ENCODE results near the gene RAI14.
"Not testable (repeated sequence)": the region's sequence is repeated elsewhere in the genome, so short reads cannot be mapped to it uniquely, and the experiment has no call there.

The RAI14 gene

DNA sequence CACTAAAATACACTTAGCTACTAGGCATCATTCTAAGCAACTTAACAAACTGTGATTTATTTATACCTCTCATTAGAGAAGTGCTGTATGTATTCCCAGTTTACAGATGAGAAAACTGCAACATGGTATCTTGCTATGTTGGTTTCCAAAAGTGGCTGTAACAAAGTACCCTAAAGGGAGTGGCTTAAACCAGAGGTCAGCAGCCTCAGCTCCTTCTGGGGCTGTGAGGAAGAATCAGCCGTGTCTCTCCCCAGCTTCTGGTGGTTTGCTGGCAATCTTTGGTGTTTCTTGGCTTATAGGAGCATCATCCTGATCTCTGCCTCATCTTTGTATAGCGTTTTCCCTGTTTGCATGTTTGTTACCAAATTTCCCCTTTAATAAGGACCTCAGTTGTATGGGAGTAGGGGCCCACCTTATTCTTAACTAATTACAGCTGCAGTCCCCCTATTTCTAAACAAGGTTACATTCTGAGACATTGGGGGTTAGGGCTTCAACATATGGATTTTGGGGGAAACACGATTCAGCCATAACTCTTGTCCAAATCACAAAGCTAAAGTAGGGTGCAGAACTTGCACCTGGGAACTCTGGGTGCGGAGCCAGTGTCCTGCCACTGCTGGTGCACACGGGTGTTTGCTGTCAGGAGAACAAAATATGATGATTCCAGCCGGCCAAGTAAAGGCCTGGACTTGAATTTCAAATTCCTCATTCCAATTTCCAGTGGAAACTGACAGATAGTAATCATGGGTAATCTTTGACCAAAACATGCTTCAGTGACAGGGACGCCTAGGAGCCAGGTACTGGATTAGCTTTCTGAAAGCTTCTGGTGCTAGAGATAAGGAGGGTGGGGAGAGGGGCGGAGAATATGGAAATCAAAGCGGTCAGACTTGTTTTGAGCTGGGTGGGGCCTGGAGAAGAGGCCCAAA lies 43.3 kb downstream of the RAI14 start:
- no peak for DNase-seq (ENCODE audit: low spot score)

DNA sequence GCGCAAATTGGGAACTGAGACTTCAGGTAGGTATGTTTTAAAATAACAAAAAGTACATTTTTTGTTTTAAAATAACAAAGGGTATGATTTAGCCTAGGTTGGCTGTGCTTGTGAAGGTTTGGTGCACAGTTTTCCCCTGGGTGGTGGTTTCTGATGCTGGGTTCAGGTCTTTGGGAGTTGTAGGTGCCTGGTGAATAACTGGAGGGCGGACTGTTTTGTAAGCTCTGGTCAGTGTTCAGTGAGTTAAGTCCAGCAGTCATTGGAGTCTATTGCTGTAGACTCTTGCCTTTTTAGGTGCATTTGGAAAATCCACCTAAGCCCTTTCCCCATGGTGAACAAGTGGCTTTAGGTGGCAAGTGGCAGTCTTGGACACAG lies 43.9 kb downstream of the RAI14 start:
- no peak for DNase-seq (ENCODE audit: low spot score)

DNA sequence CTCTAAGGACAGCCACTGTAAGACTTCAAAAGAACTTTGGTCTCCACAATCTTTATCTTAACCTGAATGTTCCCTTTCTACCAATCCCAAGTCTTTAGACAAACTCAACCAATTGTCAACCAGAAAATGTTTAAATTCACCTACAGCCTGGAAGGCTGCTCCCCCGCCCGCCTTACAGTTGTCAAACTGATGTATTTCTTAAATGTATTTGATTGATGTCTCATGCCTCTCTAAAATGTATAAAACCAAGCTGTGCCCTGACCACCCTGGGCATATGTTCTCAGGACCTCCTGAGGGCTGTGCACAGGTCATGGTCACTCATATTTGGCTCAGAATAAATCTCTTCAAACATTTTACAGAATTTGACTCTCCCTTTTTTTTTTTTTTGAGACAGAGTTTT lies 45.3 kb downstream of the RAI14 start:
- not testable (repeated sequence) for DNase-seq (ENCODE audit: low spot score)

DNA sequence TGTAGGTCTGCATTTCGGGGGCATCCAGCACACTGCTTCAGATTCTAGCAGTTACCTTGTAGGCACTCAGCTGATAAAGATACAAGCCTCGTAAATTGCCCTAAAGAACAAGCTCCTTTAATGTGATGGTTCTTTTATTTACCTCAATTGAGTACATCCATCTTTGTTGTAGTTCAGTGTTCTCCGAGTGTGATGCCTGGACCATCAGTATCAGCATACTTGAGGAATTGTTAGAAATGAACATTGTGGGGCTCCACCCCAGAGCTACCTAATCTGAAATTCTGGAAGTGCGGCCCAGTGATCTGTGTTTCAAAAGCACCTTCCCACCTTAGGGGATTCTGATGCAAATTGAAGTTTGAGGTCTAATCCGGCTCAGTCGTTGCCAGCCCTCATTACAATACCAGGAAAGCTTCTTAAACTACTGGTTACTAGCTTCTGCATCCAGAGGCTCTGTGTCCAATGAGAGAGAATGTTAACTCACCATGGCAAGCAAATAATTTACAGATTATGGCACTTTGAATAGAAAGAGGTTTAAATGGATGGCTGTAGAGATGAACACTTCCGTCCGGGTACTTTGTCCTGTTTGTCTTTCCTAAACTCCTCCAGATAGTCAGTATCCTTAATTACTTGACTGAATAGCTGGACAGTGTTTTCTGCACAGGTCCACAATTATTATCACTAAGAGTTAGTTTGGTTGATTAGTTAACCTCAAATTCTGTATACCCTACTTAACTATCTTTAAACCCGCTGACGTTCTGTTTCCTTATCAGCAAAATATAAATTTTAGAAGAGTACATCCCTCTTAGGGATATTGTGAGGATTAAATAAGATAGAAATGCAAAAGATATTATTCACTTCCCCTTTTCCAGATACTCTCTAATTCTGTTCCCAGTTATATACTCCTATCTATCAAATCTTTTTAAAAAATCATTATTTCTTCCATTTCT lies 47.9 kb downstream of the RAI14 start:
- no peak for DNase-seq (ENCODE audit: low spot score)

DNA sequence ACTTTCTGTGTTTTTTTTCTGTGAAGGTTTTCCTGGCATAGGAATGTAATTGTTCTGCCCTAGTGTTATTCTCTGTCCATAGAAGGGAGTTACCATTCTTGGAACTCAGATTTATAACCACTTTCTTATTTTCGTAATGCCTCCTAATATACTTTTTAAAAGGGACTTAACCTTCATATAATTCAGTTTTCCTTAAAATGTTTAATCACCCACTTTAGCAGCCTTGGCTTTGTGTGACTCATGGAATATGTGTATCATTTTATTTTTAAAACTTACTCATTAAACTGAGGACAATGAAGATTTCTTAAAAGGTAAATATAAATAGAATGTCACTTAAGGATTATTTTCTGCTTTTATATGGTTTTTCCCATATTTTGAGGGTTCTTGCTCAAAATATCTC lies 50.0 kb downstream of the RAI14 start:
- DNase-seq (ENCODE audit: low spot score), result no peak

DNA sequence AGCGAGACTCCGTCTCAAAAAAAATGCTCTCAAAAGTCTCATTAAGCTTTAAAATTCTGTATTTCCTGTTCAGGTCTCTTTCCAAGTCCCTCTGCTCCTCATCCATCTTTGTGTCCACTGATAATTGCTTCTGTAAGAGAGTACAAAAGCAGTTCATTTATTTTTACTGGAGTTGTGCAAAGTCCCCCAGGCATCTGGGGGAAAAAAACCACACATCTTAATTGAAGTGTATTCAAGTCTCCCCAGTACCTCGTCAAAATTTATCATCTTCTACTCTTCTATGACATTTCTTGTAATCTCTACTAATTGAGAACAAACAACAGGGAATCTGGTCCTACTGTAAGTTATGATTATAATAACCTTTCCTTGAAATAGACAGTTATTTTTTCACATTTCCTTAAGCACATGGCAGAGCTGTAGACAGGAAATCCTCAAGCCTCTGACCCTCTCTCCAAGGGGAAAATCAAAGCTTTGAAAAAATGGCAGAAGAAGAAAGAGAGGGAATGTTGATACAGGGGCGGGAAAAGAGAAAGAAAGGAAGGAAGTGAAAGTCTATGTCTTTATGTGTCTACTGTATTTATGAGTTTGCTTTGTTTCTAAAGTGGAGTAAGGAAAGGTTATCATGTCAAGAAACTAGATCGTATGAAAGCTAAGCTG lies 51.5 kb downstream of the RAI14 start:
- no peak for DNase-seq (ENCODE audit: low spot score)

DNA sequence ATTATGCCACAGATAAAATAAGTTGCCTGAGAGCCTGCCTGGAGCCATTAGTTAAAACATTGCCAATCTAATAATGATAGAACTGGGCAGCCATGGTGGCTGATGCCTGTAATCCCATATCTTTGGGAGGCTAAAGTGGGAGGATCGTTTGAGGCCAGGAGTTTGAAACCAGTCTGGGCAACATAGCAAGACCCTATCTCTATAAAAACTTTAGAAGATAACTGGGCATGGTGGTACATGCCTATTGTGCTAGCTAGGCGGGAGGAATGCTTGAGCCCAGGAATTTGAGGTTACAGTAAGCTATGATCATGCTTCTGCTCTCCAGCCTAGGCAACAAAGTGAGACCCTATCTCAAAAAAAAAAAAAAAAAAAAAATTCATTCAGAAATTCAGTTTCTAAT lies 52.6 kb downstream of the RAI14 start:
- no peak for DNase-seq (ENCODE audit: low spot score)

DNA sequence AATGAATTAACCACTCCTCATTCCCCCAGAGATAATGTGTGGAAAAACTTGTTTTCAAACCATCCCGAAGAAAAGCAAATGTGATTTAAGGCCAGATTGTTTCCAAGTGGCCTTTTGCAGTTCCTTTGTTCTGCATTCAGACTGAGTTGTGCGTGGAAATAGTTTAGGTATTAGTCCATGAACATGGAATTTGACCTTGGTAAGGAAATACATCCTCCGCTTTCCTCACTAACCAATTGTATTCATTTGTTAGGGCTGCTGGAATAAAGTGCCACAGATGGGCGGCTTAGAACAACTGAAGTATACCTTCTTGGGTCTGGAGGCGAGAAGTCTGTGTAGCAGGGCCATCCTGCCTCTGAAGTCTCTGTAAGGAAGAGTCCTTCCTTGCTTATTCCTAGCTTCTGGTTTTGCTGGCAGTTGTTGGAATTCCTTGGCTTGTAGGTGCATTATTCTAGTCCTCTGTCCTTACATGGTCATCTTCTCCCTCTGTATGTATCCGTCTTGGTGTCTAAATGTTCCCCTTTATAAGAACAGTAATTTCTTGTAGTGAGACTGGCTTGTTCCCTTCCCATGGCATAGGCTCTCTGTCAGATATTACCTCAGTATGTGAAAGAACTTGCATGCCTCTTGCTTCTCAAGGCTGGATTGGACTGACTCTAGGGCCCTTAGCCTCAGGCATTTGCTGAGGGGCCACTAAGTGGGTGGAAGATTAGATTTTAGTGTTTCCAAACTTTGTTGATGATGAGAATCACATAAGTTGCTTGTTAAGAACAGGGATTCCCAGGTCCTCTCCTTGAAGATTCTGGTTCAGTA lies 53.9 kb downstream of the RAI14 start:
- no peak for DNase-seq (ENCODE audit: low spot score)

DNA sequence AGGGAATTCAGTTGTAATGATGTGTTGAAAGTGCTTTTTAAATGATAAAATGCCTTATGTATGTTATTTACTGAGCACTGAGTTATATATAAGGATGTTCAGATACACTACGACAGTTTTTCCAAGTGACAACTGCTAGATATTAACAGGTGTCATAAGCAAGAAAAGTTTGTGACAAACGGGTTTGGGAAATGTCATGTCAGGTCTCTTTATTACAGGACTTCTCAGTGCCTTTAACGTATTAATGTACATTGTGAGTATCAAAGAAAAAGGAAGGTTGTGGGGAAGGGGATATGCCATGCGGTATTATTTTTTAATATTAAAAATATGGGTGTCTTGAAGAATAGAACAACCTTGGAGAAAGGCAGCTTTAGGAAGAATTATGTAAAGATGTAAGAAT lies 56.4 kb downstream of the RAI14 start:
- DNase-seq (ENCODE audit: low spot score), result no peak

DNA sequence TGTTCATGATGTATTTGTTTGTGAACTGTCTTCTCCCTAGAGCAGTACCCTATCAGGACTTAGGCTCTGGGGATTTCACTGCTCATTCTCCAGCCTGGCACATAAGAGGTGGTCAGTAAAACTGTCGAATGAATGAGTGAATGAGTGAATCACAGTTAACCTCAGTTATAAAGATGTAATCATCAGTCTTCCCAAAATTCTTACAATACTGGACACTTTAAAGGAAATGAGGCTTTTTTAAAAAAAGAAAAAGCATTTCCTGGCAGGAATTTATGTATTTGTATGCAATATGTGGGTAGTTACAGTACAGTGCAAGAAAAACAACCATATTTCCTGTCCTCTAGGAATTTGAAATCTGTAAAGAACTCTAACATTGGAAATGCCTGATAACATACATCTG lies 59.6 kb downstream of the RAI14 start:
- no peak for DNase-seq (ENCODE audit: low spot score)

DNA sequence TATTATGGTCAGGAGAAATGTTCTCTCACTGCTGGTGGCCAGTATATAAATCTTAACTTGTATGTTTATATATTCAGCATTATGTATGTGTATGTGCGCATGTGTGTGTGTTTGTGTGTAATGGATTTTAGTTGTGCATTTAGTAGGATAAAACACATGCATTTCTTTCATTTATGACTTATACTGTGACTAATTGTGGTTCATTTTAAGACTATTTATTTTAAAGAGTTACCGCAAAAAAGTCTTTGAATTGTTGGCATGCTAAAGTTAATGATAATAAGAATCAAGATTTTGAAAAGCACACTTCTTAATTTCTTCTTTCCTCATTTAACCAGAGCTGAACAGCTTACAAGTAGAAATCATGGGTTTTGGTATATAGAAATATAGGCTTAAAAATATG lies 60.9 kb downstream of the RAI14 start:
- no peak for DNase-seq (ENCODE audit: low spot score)

DNA sequence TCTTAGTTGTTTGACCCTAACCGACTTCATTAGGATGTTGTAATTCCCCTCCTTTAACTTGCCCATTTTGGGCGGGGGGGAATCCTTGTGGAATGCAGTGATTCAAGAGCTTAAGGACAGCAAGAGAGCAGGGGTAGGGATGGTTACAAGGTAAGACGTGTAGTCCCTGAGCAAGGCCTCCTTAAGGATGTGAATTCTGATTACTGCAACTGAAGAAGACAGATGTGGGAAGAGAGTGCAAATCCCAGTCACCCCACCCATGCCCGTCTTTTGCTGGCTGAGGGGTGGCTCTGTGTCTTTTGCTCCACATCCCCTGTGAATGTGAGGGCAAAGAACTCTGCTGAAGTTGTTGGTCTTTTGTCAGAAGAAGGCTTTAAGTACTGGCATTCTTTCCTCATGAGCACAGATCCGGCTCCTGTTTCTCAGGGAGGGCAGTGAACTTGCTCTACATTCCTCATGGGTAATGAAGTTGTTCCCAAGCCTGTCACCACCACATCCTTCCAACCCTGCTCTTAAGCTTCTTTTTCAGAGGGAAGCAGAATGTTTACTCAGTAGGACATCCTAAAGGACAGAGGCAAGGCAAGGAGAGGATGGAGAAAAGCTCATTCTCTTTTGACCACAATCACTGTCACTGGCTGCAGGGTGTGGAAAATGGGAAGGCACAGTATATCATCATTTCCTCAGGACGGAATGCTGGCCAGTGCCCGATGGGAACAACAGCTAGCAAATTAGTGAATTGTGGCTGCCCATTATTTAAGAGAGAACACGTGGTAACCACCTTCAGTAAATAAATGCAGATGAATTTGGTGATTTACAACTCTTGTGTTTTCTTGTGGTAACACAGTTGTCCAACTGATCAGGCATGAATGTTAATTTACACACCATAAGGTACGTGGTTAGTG lies 61.5 kb downstream of the RAI14 start:
- DNase-seq (ENCODE audit: low spot score), result no peak

DNA sequence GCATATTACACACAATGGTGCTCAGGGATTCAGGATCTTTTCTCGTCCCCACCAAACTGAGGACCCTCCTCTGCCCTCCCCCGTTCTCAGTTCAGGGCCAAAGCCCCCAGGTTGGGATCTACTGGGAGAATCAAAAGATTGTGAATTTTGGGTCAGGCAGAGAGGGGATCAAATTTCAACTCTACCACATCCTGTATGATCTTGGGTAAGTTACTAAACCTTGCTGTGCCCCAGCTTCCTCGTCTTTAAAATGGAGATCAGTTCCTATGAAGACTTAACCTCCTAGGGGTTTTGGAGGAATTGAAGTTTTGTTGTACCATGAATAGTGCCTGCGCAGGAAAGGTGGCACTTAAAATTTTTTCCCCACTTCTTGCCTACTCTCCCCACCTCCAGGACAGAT lies 62.4 kb downstream of the RAI14 start:
- DNase-seq (ENCODE audit: low spot score), result no peak

DNA sequence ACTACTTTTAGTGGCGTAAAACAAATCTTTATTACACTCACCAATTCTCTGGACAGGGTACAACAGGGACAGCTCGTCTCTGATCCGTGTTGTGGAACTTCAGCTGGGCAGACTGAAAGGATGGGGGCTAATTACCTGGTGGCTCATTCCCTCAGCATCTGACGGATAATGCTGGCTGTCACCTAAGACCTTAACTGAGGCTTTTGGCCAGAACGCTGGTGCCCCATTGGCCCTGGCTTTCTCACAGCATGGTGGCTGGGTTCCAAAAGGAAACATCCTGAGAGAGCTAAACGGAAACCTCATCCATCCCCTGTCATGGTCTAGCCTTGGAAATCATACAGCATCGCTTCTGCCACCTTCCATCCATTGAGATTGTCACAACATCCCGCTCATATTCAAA lies 62.9 kb downstream of the RAI14 start:
- DNase-seq (ENCODE audit: low spot score), result no peak

DNA sequence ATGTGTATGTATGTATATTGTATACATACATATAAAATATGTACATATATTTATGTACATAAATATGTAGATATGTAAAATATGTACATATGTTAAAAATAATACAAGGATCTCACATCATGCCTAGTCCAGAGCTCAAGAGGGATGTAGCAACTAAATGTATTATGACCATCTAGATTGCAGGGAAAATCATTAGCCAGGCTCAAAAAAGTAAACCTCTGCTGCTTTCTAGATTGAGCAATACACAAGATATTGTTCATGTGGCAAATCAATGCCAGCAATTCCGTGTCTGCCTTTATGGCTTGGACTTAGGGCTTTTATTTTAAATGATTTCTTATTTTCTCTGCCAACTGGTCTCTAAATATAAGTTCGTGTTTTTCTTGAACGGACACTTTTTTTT lies 65.2 kb downstream of the RAI14 start:
- DNase-seq (ENCODE audit: low spot score), result no peak

DNA sequence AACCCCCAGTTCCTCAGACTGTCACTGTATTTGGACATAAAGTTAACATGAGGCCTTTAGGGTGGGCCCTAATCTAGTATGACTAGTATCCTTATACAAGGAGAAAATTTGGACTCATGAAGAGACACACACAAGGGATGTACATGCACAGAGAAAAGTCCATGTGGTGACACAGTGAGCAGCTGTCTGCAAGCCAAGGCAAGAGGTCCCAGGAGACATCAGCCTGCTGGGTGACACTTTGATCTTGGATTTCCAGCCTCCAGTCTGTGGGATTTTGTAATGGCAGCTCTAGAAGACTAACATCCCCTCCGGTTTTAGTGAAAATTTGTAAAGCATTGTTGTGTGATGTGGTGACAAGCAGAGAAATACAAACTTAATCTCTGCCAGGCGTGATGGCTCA lies 66.1 kb downstream of the RAI14 start:
- DNase-seq (ENCODE audit: low spot score), result no peak

DNA sequence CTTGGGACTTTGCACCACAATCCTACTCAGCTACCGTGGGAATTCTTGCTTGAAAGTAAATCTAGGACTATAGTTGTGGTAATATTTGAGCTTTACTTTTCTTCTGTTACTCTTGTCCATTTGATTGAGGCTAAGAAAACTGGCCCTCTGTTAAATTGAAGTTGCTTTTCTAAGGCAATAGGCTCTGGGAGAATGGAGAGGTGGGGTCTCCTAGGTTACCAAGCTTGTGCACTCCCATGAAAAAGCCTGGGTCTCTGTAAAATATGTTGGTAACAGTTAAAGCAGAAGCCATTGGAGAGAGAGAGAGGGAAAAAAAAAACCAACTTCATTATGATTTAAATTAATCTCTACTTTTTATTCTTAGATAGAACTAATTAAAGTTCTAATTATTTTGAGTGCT lies 68.6 kb downstream of the RAI14 start:
- no peak for DNase-seq (ENCODE audit: low spot score)

DNA sequence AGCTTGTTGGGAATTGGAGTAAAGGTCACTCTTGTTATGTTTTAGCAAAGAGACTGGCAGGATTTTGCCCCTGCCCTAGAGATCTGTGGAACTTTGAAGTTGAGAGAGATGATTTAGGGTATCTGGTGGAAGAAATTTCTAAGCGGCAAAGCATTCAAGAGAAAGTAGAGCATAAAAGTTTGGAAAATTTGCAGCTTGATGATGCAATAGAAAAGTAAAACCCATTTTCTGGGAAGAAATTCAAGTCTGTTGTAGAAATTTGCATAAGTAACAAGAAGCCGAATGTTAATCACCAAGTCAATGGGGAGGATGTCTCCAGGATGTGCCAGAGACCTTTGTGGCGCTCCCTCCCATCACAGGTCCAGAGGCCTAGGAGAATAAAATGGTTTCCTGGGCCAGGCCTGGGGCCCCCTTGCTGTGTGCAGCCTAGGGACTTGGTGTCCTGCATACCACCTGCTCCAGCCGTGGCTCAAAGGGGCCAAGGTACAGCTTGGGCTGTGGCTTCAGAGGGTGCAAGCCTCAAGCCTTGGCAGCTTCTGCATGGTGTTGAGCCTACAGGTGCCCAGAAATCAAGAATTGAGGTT lies 71.1 kb downstream of the RAI14 start:
- not testable (repeated sequence) for DNase-seq (ENCODE audit: low spot score)

DNA sequence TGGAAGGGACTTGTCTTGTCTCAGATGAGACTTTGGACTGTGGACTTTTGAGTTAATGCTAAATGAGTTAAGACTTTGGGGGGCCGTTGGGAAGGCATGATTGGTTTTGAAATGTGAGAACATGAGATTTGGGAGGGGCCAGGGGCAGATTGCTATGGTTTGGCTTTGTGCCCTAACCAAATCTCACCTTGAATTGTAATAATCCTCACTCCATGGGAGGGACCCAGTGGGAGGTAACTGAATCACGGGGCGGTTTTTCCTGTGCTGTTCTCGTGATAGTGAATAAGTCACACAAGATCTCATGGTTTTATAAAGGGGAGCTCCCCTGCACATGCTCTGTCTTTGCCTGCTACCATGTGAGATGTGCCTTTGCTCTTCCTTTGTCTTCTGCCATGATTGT lies 72.1 kb downstream of the RAI14 start:
- DNase-seq (ENCODE audit: low spot score), result no peak
